Ovary (tissue), 9 donors: ENCODE results near the gene MMS19. TPM values are rescaled to one million over a fixed set of nuclear protein-coding genes. Genes with fewer than 3 reads are reported as not detected.
"Not testable (repeated sequence)": the region's sequence is repeated elsewhere in the genome, so short reads cannot be mapped to it uniquely, and the experiment has no call there.

Experiments used
- DNase-seq, 5 donors: peaks; one replicate each; pipeline ENCODE4 v3.0.0-alpha.2; 2019 to 2020
- H3K27ac ChIP-seq, 2 donors: fragments of 200-600 bp; one replicate each; pipeline versions ENCODE4 v1.5.1 to v1.8.0; 2019 to 2022
- H3K27me3 ChIP-seq: fragments of 200-600 bp; one replicate; pipeline ENCODE4 v1.8.0; 2022
- H3K36me3 ChIP-seq: fragments of 200-600 bp; sonication (generic); one replicate; pipeline ENCODE4 v1.5.1; 2019
- H3K4me1 ChIP-seq: one replicate; pipeline ENCODE4 v1.8.1; 2013; ENCODE audit warnings: mild to moderate bottlenecking, moderate library complexity; ENCODE audit not compliant: insufficient read depth
- H3K4me3 ChIP-seq: fragments of 200-600 bp; sonication (generic); one replicate; pipeline ENCODE4 v1.5.1; 2017
- H3K9me3 ChIP-seq, 2 donors: fragments of 200-600 bp in 1 of 2; sonication (generic) in 1 of 2; one replicate each; pipeline versions ENCODE4 v1.5.1 to v1.8.1; 2013 to 2019; ENCODE audit warnings: mild to moderate bottlenecking in 1 of 2, moderate library complexity in 1 of 2
- EP300 ChIP-seq: sonication (generic); formaldehyde crosslinking; IDR thresholded peaks from one replicate; pipeline ENCODE4 v1.6.1; 2017; ENCODE audit warnings: antibody characterized with exemption
- POLR2A ChIP-seq: fragments of 450-650 bp; IDR thresholded peaks from one replicate; pipeline ENCODE4 v1.6.1; 2017; ENCODE audit warnings: antibody characterized with exemption, mild to moderate bottlenecking, moderate library complexity
- WGBS, 3 donors: extraction: QIAGEN DNeasy Blood & Tissue Kit in 1 of 3; methylation state at CpG; one replicate each; pipeline versions ENCODE4 v1.1.5 to v1.1.7; 2013 to 2017; 5-methylcytosine and 5-hydroxymethylcytosine counted together
- intact Hi-C, 4 donors: fragments of 100-400 bp; cut with DNase I; formaldehyde crosslinking; loops; one replicate each; pipeline versions ENCODE4 v1.11.0 to v1.15.1; 2022 to 2023
- polyA plus RNA-seq, 2 donors: library from polyadenylated mRNA; stranded (reverse); fragments of 200-250 nt in 1 of 2; fragments of 350-450 nt in 1 of 2; fragmentation: Illumina TruSeq in 1 of 2; extraction: RNeasy Lipid Tissue Mini Kit (QIAGEN cat#74804) in 1 of 2; gene quantifications; one replicate each; pipeline ENCODE4 v1.2.3, GENCODE V29; 2013 to 2014
- total RNA-seq, 7 donors: library from RNA; depleted of rRNA in 2 of 7; stranded (reverse); fragments of >200 nt in 2 of 7; fragmentation: NEBNext Ultra II Directional in 3 of 7; extraction: Animal tissue kit (Norgen Biotek cat#: 25700) in 3 of 7; gene quantifications; one replicate each; pipeline versions ENCODE4 v1.1.0 to v1.2.4, GENCODE V29; 2016 to 2023
- TF ChIP-seq, protein P1 (sequence below), 3 donors: fragments of 450-650 bp in 2 of 3; fragments of 200-600 bp in 1 of 3; IDR thresholded peaks; one replicate each; pipeline versions ENCODE4 v1.5.1 to v1.8.0; 2016 to 2022; ENCODE audit warnings: antibody characterized with exemption in 3 of 3, mild to moderate bottlenecking in 1 of 3
- donor health status: DM: no; HTN: no; CAD: no; lungs with moderate emphysema.
- donor health status: DM: no; HTN: no; CAD: no.
- donor health status: Bipolar disorder and iron deficiency.
- donor health status: DM: yes; HTN: yes; CAD: no.
- donor health status: DM: no; HTN: no; CAD: no.
- donor health status: DM: yes; HTN: yes; CAD: no.

Gene MMS19
- total and polyA plus RNA-seq, 9 donors, result 45.3 to 63.6 (median 56.4) TPM

DNA sequence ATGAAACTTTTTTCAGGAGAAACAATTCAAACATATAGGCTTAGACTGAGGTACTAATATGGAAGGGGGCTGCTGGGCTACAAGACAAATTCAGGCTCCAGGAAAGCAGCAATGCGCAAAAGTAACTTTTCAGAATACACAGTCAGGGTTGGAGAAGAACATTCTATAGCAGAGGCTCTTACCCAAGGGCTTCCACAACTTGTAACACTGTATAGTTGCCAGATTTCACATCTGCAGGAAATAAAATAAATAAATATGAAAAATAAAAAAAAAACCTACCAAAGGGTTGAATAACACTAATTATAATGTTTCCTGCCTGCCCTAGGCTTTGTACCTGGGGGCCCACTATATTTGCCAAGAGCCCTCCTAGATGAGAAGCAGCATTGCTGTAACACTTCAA is 14.3 kb downstream of the MMS19 start:
- no peaks in the 10 kb centered on the region for H3K36me3 ChIP-seq
- no peak for DNase-seq
- H3K27ac ChIP-seq, result no peak overlapping the region
- no peaks in the 10 kb centered on the region for H3K27me3 ChIP-seq
- peaks cover 2% of the 10 kb centered on the region for H3K4me1 ChIP-seq
- no peaks in the 10 kb centered on the region for H3K9me3 ChIP-seq
- no peak overlapping the region for H3K4me3 ChIP-seq
- WGBS, 3 donors, result 96 to 100% (median 96%) methylated on average over 1 of the region's 1 CpG
- TF ChIP-seq, protein P1, sequence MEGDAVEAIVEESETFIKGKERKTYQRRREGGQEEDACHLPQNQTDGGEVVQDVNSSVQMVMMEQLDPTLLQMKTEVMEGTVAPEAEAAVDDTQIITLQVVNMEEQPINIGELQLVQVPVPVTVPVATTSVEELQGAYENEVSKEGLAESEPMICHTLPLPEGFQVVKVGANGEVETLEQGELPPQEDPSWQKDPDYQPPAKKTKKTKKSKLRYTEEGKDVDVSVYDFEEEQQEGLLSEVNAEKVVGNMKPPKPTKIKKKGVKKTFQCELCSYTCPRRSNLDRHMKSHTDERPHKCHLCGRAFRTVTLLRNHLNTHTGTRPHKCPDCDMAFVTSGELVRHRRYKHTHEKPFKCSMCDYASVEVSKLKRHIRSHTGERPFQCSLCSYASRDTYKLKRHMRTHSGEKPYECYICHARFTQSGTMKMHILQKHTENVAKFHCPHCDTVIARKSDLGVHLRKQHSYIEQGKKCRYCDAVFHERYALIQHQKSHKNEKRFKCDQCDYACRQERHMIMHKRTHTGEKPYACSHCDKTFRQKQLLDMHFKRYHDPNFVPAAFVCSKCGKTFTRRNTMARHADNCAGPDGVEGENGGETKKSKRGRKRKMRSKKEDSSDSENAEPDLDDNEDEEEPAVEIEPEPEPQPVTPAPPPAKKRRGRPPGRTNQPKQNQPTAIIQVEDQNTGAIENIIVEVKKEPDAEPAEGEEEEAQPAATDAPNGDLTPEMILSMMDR (IDR thresholded peaks at IDR 0.05), result no peak
- no peak for TF ChIP-seq POLR2A
- intact Hi-C loops, result no loop called here

DNA sequence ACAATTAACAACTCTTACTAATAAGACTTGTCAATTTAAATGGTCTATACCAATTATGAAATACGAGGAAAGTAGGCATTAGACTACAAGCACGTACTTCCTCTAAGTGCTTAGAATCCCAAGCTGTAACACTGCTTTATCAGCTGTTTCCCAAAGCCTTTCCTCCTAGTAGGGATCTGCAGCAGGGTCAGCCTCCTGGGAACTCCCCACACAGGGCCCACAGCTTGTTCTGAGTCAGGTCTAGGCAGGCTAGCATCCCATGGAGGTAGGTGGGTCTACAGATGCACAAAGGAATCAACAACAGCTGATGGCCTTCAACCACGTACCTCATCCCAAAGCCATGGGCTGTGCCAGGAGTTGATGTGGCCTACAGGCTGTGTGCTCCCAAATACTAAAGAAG is 14.7 kb downstream of the MMS19 start:
- 38 to 59% (median 46%) methylated on average over 3 of the region's 3 CpGs for WGBS, 3 donors
- Histone ChIP-seq H3K4me1 (peaks cover 2% of the 10 kb centered on the region), H3K9me3 (no peaks in the 10 kb centered on the region), H3K27me3 (no peaks in the 10 kb centered on the region), H3K27ac (no peak overlapping the region), H3K36me3 (no peaks in the 10 kb centered on the region), H3K4me3 (no peak overlapping the region)
- intact Hi-C loops, result no loop called here
- TF ChIP-seq POLR2A, result no peak
- no peak for TF ChIP-seq EP300
- TF ChIP-seq, protein P1 (IDR thresholded peaks at IDR 0.05), result no peak
- no peak for DNase-seq

DNA sequence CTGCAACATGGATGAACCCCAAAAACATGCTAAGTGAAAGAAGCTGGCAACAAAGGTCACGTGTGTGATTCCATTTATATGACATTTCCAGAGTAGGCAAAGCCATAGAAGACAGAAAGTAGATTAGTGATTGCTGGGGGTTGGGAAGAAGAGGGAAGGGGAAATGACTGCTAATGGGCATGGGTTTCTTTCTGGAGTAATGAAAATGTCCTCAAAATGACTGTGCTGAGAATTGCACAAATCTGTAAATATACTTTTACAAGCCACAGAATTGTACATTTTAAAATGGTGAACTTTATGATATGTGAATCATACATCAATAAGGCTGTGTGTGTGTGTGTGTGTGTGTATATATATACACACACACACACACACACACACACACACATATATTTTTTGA is 15.8 kb downstream of the MMS19 start:
- WGBS, 3 donors, result 90 to 96% (median 95%) methylated on average over 1 of the region's 1 CpG
- Histone ChIP-seq H3K36me3 (no peaks in the 10 kb centered on the region), H3K27ac (no peak overlapping the region), H3K27me3 (no peaks in the 10 kb centered on the region), H3K4me1 (peaks cover 2% of the 10 kb centered on the region), H3K9me3 (no peaks in the 10 kb centered on the region), H3K4me3 (no peak overlapping the region)
- intact Hi-C loops, result no loop called here
- TF ChIP-seq, protein P1 (IDR thresholded peaks at IDR 0.05), result no peak
- no peak for TF ChIP-seq POLR2A
- no peak for TF ChIP-seq EP300
- DNase-seq, result no peak

DNA sequence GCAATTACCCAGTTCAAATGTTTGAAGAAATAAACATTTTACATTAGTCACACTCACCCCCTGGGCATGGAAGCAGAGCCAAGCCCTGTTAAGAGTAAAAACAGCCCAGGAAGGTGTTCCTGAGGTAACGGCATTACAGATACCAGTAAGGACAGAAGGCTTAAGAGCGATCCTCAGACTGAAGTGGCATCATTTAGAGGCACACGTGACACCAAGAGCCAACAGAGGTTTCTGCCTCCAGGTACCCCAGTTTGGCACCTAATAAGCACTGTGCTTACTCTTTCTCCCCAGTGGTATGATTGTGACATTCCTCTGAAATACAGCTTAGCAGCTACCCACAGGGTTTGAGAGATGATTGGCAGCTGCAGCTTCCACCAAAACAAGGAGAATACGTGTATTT is 17.2 kb downstream of the MMS19 start:
- no peak overlapping the region for H3K4me3 ChIP-seq
- H3K27me3 ChIP-seq, result no peaks in the 10 kb centered on the region
- intact Hi-C loops, result no loop called here
- no peak for TF ChIP-seq EP300
- TF ChIP-seq POLR2A, result no peak
- TF ChIP-seq, protein P1 (IDR thresholded peaks at IDR 0.05), result no peak
- no peaks in the 10 kb centered on the region for H3K36me3 ChIP-seq
- no peaks in the 10 kb centered on the region for H3K9me3 ChIP-seq
- WGBS, 3 donors, result 84 to 90% (median 89%) methylated on average over 4 of the region's 4 CpGs
- no peak overlapping the region for H3K27ac ChIP-seq
- peaks cover 2% of the 10 kb centered on the region for H3K4me1 ChIP-seq
- DNase-seq, result no peak

DNA sequence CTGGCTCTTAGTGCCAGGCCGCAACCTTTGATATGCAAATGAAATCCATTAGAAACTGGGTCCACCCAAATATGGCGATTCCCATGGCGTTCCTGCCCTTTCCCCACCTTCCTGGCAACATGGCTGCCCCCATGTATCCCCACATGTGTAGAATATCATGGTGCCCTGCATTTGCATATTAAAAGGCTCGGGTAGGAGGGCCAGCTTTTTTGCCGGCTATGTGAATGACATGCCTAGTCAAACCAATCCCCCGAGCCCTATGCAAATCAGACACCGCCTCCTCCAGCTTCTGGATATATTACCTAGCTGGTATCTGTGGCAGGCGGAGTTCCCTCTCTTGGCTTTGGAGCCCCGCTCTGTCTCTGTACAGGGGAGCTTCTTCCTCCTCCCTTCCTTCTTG is 18.3 kb downstream of the MMS19 start:
- Histone ChIP-seq H3K4me3 (no peak overlapping the region), H3K36me3 (no peaks in the 10 kb centered on the region), H3K27ac (no peak overlapping the region), H3K27me3 (no peaks in the 10 kb centered on the region), H3K9me3 (no peaks in the 10 kb centered on the region), H3K4me1 (peaks cover 2% of the 10 kb centered on the region)
- DNase-seq, result no peak
- TF ChIP-seq EP300 (no peak), POLR2A (no peak)
- TF ChIP-seq, protein P1 (IDR thresholded peaks at IDR 0.05), result no peak
- 76 to 82% (median 77%) methylated on average over 9 of the region's 9 CpGs for WGBS, 3 donors
- intact Hi-C loops, result no loop called here

DNA sequence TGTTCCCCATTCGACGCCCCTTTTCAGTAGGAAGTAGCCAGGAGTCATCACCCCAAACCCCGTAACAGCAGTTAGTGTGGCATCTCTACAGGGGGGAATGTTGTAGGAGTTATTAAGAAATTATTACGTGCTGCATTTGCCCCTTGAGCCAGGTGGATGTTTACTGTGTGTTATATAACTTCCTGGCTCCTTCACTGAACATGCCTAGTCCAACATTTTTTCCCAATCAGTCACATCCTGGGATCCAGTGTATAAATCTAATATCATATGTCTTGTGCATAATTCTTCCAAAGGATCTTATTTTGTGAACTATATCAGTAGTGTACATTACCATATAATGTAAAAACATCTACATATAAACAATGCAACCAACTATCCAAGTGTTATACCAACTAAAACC is 18.8 kb downstream of the MMS19 start:
- H3K4me3 ChIP-seq, intact Hi-C loops, H3K27ac ChIP-seq, H3K4me1 ChIP-seq, H3K36me3 ChIP-seq, DNase-seq, H3K27me3 ChIP-seq, H3K9me3 ChIP-seq: not testable (repeated sequence)
- WGBS, 3 donors, result 86 to 91% (median 90%) methylated on average over 4 of the region's 4 CpGs
